Amniotic stem cell (primary cell): ENCODE measurements around the gene PLCH1.
A peak's percentile ranks its signal among the peaks of the same experiment; 100 is the strongest.

ENCODE experiments used
- DNase-seq: peaks from one replicate; lab custom pipeline; 2025; lab: John Stamatoyannopoulos, UW

PLCH1 gene

GRCh38 chr3:155744626-155745324 is at the start of gene PLCH1:
Gene PLCH1 (minus strand): TSS chr3:155745071. CDS start chr3:155704224, 40,847 bp downstream.
- DNase-seq: peak; percentile 34

- DNase-seq: no peak
Measured at GRCh38 chr3:155792532-155792931, 47.7 kb upstream of the PLCH1 start.

- no peak for DNase-seq
Measured at GRCh38 chr3:155791190-155791589, 46.3 kb upstream of the PLCH1 start.

- DNase-seq: no peak
Measured at GRCh38 chr3:155790272-155790925, 45.5 kb upstream of the PLCH1 start.

GRCh38 chr3:155785662-155786295 is 40.9 kb upstream of the PLCH1 start:
- no peak for DNase-seq

- DNase-seq: no peak
Measured at GRCh38 chr3:155782390-155782953, 37.6 kb upstream of the PLCH1 start.

- DNase-seq: no peak
Measured at GRCh38 chr3:155780291-155780690, 35.4 kb upstream of the PLCH1 start.

GRCh38 chr3:155778462-155778861 is 33.6 kb upstream of the PLCH1 start:
- no peak for DNase-seq

GRCh38 chr3:155772801-155773200 is 27.9 kb upstream of the PLCH1 start:
- DNase-seq: no peak

- no peak for DNase-seq
Measured at GRCh38 chr3:155771126-155771525, 26.3 kb upstream of the PLCH1 start.

- no peak for DNase-seq
Measured at GRCh38 chr3:155766206-155766605, 21.3 kb upstream of the PLCH1 start.

- DNase-seq: no peak
Measured at GRCh38 chr3:155763870-155764463, 19.1 kb upstream of the PLCH1 start.

GRCh38 chr3:155760653-155761052 is 15.8 kb upstream of the PLCH1 start:
- DNase-seq: no peak

GRCh38 chr3:155757577-155757976 is 12.7 kb upstream of the PLCH1 start:
- DNase-seq: no peak

- DNase-seq: peak; percentile 26
Measured at GRCh38 chr3:155753038-155753639, 8.3 kb upstream of the PLCH1 start.

GRCh38 chr3:155748611-155749365 is 3.9 kb upstream of the PLCH1 start:
- DNase-seq: no peak

GRCh38 chr3:155747946-155748290 is 3.0 kb upstream of the PLCH1 start:
- no peak for DNase-seq

- no peak for DNase-seq
Measured at GRCh38 chr3:155747286-155747945, 2.5 kb upstream of the PLCH1 start.

- no peak for DNase-seq
Measured at GRCh38 chr3:155746703-155747102, 1.8 kb upstream of the PLCH1 start.

GRCh38 chr3:155745795-155746550 is 1.1 kb upstream of the PLCH1 start:
- no peak for DNase-seq
